Neuronal stem cell (in vitro differentiated cells): ENCODE data around the gene RAB27A.

Experiments used
- DNase-seq: peaks from one replicate; pipeline ENCODE4 v3.0.0-alpha.2; 2013; ENCODE audit warnings: low spot score
- H2AFZ ChIP-seq: one replicate; pipeline ENCODE4 v1.6.1; 2013; ENCODE audit warnings: mild to moderate bottlenecking, low read length, inconsistent platforms
- H2AK5ac ChIP-seq: 2 replicates; pipeline ENCODE4 v1.6.1; 2013; ENCODE audit warnings: low read depth, mild to moderate bottlenecking, inconsistent platforms, low read length, moderate library complexity, mixed read lengths
- H2BK120ac ChIP-seq: 2 replicates; pipeline ENCODE4 v1.6.1; 2013; ENCODE audit warnings: low read depth, mild to moderate bottlenecking, inconsistent platforms, low read length, moderate library complexity, mixed read lengths
- H2BK12ac ChIP-seq: one replicate; pipeline ENCODE4 v1.6.1; 2013; ENCODE audit warnings: low read length, inconsistent platforms
- H2BK15ac ChIP-seq: 2 replicates; pipeline ENCODE4 v1.6.1; 2013; ENCODE audit warnings: mild to moderate bottlenecking, low read length, inconsistent platforms, mixed read lengths
- H2BK5ac ChIP-seq: one replicate; pipeline ENCODE4 v1.6.1; 2013; ENCODE audit warnings: inconsistent platforms, mild to moderate bottlenecking, low read length, moderate library complexity
- H3K14ac ChIP-seq: one replicate; pipeline ENCODE4 v1.6.1; 2013; ENCODE audit warnings: low read length, inconsistent platforms
- H3K18ac ChIP-seq: 2 replicates; pipeline ENCODE4 v1.6.1; 2013; ENCODE audit warnings: low read length, inconsistent platforms
- H3K23ac ChIP-seq: 2 replicates; pipeline ENCODE4 v1.6.1; 2013; ENCODE audit warnings: low read depth, mild to moderate bottlenecking, mixed read lengths, low read length, inconsistent platforms; ENCODE audit not compliant: poor library complexity
- H3K27ac ChIP-seq: replicated peaks from 3 replicates; pipeline ENCODE4 v1.5.1; 2013; ENCODE audit warnings: low read length, inconsistent platforms
- H3K27me3 ChIP-seq, 3 experiments: 2 replicates each; pipeline ENCODE4 v1.6.1; 2013; ENCODE audit warnings: low read length in 3 of 3, mild to moderate bottlenecking in 2 of 3, inconsistent platforms in 1 of 3, low read depth in 1 of 3, mixed read lengths in 1 of 3, moderate library complexity in 1 of 3; ENCODE audit not compliant: control insufficient read depth in 3 of 3, insufficient read depth in 3 of 3
- H3K36me3 ChIP-seq, 2 donors: replicated peaks in 1 of 2; 2 replicates each; pipeline ENCODE4 v1.6.1; 2013; ENCODE audit warnings: low read length in 2 of 2; ENCODE audit not compliant: control insufficient read depth in 2 of 2, insufficient read depth in 2 of 2
- H3K4ac ChIP-seq: 2 replicates; pipeline ENCODE4 v1.6.1; 2013; ENCODE audit warnings: inconsistent platforms, mild to moderate bottlenecking, low read length, moderate library complexity
- H3K4me1 ChIP-seq, 2 donors: 1 replicate in 1 of 2; 2 replicates in 1 of 2; pipeline ENCODE4 v1.6.1; 2013; ENCODE audit warnings: low read length in 2 of 2, low read depth in 1 of 2; ENCODE audit not compliant: control insufficient read depth in 2 of 2, insufficient read depth in 1 of 2
- H3K4me2 ChIP-seq: one replicate; pipeline ENCODE4 v1.6.1; 2013; ENCODE audit warnings: mild to moderate bottlenecking, low read length, inconsistent platforms; ENCODE audit not compliant: insufficient read depth, poor library complexity, severe bottlenecking
- H3K4me3 ChIP-seq, 2 donors: 2 replicates each; pipeline ENCODE4 v1.5.1; 2013; ENCODE audit warnings: low read length in 2 of 2, mild to moderate bottlenecking in 2 of 2, inconsistent platforms in 1 of 2, moderate library complexity in 1 of 2
- H3K79me1 ChIP-seq: one replicate; pipeline ENCODE4 v1.6.1; 2013; ENCODE audit warnings: low read depth, mild to moderate bottlenecking, inconsistent platforms, low read length, moderate library complexity
- H3K9ac ChIP-seq: one replicate; pipeline ENCODE4 v1.6.1; 2013; ENCODE audit warnings: mild to moderate bottlenecking, low read depth, low read length, inconsistent platforms; ENCODE audit not compliant: poor library complexity
- H3K9me3 ChIP-seq, 2 donors: replicated peaks in 1 of 2; 2 replicates each; pipeline versions ENCODE3 to v1.6.1; 2013; ENCODE audit warnings: low read length in 2 of 2, mild to moderate bottlenecking in 2 of 2, inconsistent platforms in 1 of 2, low read depth in 1 of 2, mixed read lengths in 1 of 2, moderate library complexity in 1 of 2; ENCODE audit not compliant: control insufficient read depth in 2 of 2, insufficient read depth in 1 of 2
- H4K8ac ChIP-seq: one replicate; pipeline ENCODE4 v1.6.1; 2013; ENCODE audit warnings: low read depth, mild to moderate bottlenecking, inconsistent platforms, low read length, moderate library complexity
- H4K91ac ChIP-seq: one replicate; pipeline ENCODE4 v1.6.1; 2013; ENCODE audit warnings: low read length, low read depth, mild to moderate bottlenecking, inconsistent platforms; ENCODE audit not compliant: poor library complexity
- WGBS, 2 donors: extraction: QIAGEN DNeasy Blood & Tissue Kit; methylation state at CpG; one replicate each; pipeline ENCODE4 v1.1.7; 2013; ENCODE audit warnings: missing lambda C conversion rate in 2 of 2, mixed read lengths in 1 of 2; ENCODE audit not compliant: insufficient read length in 2 of 2, insufficient replicate concordance in 1 of 2; ENCODE audit errors: extremely low coverage in 2 of 2; 5-methylcytosine and 5-hydroxymethylcytosine counted together

The RAB27A gene

GRCh38 chr15:55241186-55241585 is 48.4 kb downstream of the RAB27A start:
- no peaks in the 10 kb centered on the region for H3K27me3 ChIP-seq
- H2BK12ac ChIP-seq = no peak overlapping the region
- H3K36me3 ChIP-seq = no peaks in the 10 kb centered on the region
- no peak overlapping the region for H2BK5ac ChIP-seq
- no peak overlapping the region for H3K18ac ChIP-seq
- no peak overlapping the region for H3K23ac ChIP-seq
- no peak overlapping the region for H2BK15ac ChIP-seq
- H2AK5ac ChIP-seq = no peak overlapping the region
- H3K4ac ChIP-seq = no peak overlapping the region
- H4K8ac ChIP-seq = no peak overlapping the region
- no peak overlapping the region for H2AFZ ChIP-seq
- no CpG with 5 or more reads among the region's 1 CpG for WGBS, 2 donors
- no peaks in the 10 kb centered on the region for H3K9me3 ChIP-seq
- H3K79me1 ChIP-seq = no peaks in the 10 kb centered on the region
- DNase-seq = no peak
- no peak overlapping the region for H3K4me3 ChIP-seq
- no peak overlapping the region for H3K4me2 ChIP-seq
- H2BK120ac ChIP-seq = no peak overlapping the region
- no peak overlapping the region for H3K9ac ChIP-seq
- H3K27ac ChIP-seq = no peak overlapping the region
- H3K4me1 ChIP-seq = no peaks in the 10 kb centered on the region
- H4K91ac ChIP-seq = no peak overlapping the region
- no peak overlapping the region for H3K14ac ChIP-seq

GRCh38 chr15:55240125-55240760 is 49.4 kb downstream of the RAB27A start:
- no peak overlapping the region for H4K91ac ChIP-seq
- no peaks in the 10 kb centered on the region for H3K27me3 ChIP-seq
- no CpG with 5 or more reads among the region's 3 CpGs for WGBS, 2 donors
- H3K18ac ChIP-seq = no peak overlapping the region
- no peak overlapping the region for H3K4me2 ChIP-seq
- H3K4me1 ChIP-seq = no peaks in the 10 kb centered on the region
- no peak overlapping the region for H3K9ac ChIP-seq
- H3K27ac ChIP-seq = no peak overlapping the region
- H2AK5ac ChIP-seq = no peak overlapping the region
- H2AFZ ChIP-seq = no peak overlapping the region
- H3K14ac ChIP-seq = no peak overlapping the region
- no peak overlapping the region for H2BK15ac ChIP-seq
- no peaks in the 10 kb centered on the region for H3K9me3 ChIP-seq
- no peak overlapping the region for H2BK12ac ChIP-seq
- no peak for DNase-seq
- H3K4ac ChIP-seq = no peak overlapping the region
- no peak overlapping the region for H3K23ac ChIP-seq
- H3K79me1 ChIP-seq = no peaks in the 10 kb centered on the region
- no peak overlapping the region for H2BK5ac ChIP-seq
- no peak overlapping the region for H3K4me3 ChIP-seq
- H3K36me3 ChIP-seq = no peaks in the 10 kb centered on the region
- H4K8ac ChIP-seq = no peak overlapping the region
- no peak overlapping the region for H2BK120ac ChIP-seq

- no peak overlapping the region for H2AFZ ChIP-seq
- H3K4me1 ChIP-seq = no peaks in the 10 kb centered on the region
- no peak overlapping the region for H2BK15ac ChIP-seq
- H3K36me3 ChIP-seq = no peaks in the 10 kb centered on the region
- H3K79me1 ChIP-seq = no peaks in the 10 kb centered on the region
- no peaks in the 10 kb centered on the region for H3K9me3 ChIP-seq
- no peak overlapping the region for H3K27ac ChIP-seq
- H3K4ac ChIP-seq = no peak overlapping the region
- H3K4me2 ChIP-seq = no peak overlapping the region
- H4K8ac ChIP-seq = no peak overlapping the region
- no peak overlapping the region for H2BK12ac ChIP-seq
- no peak overlapping the region for H3K18ac ChIP-seq
- no peak overlapping the region for H2BK5ac ChIP-seq
- no peaks in the 10 kb centered on the region for H3K27me3 ChIP-seq
- H2AK5ac ChIP-seq = no peak overlapping the region
- H3K4me3 ChIP-seq = no peak overlapping the region
- no peak overlapping the region for H2BK120ac ChIP-seq
- H4K91ac ChIP-seq = no peak overlapping the region
- no peak for DNase-seq
- WGBS, 2 donors = no CpG with 5 or more reads among the region's 5 CpGs
- H3K14ac ChIP-seq = no peak overlapping the region
- no peak overlapping the region for H3K9ac ChIP-seq
- H3K23ac ChIP-seq = no peak overlapping the region
Observed at GRCh38 chr15:55239440-55240124, 50.0 kb downstream of the RAB27A start.

GRCh38 chr15:55238877-55239276 is 50.7 kb downstream of the RAB27A start:
- Histone ChIP-seq H3K9me3 (no peaks in the 10 kb centered on the region), H3K27me3 (no peaks in the 10 kb centered on the region), H3K79me1 (no peaks in the 10 kb centered on the region), H3K9ac (no peak overlapping the region), H4K8ac (no peak overlapping the region), H3K27ac (no peak overlapping the region), H3K18ac (no peak overlapping the region), H3K4me1 (no peaks in the 10 kb centered on the region), H4K91ac (no peak overlapping the region), H2AFZ (no peak overlapping the region), H3K36me3 (no peaks in the 10 kb centered on the region), H2BK15ac (no peak overlapping the region), H3K4me2 (no peak overlapping the region), H3K4ac (no peak overlapping the region), H2BK120ac (no peak overlapping the region), H2BK12ac (no peak overlapping the region), H3K23ac (no peak overlapping the region), H3K4me3 (no peak overlapping the region), H2BK5ac (no peak overlapping the region), H2AK5ac (no peak overlapping the region), H3K14ac (no peak overlapping the region)
- WGBS, 2 donors = no CpG with 5 or more reads among the region's 2 CpGs
- DNase-seq = no peak
